Fibroblast of peridontal ligament (primary cell): ENCODE data around the gene PTTG1IP.
"Not testable (repeated sequence)": the region's sequence is repeated elsewhere in the genome, so short reads cannot be mapped to it uniquely, and the experiment has no call there.

Source experiments
- DNase-seq: peaks from one replicate; pipeline ENCODE4 v3.0.0-alpha.2; 2010; ENCODE audit errors: extremely low read depth

Gene PTTG1IP

GRCh38 chr21:44873356-44874239, at the start of gene PTTG1IP:
Gene PTTG1IP (minus strand): TSS chr21:44873690. CDS start chr21:44873616, 74 bp downstream.
- peak; percentile 95 for DNase-seq

GRCh38 chr21:44921928-44922327, 48.4 kb upstream of the PTTG1IP start:
- DNase-seq: no peak

DNA sequence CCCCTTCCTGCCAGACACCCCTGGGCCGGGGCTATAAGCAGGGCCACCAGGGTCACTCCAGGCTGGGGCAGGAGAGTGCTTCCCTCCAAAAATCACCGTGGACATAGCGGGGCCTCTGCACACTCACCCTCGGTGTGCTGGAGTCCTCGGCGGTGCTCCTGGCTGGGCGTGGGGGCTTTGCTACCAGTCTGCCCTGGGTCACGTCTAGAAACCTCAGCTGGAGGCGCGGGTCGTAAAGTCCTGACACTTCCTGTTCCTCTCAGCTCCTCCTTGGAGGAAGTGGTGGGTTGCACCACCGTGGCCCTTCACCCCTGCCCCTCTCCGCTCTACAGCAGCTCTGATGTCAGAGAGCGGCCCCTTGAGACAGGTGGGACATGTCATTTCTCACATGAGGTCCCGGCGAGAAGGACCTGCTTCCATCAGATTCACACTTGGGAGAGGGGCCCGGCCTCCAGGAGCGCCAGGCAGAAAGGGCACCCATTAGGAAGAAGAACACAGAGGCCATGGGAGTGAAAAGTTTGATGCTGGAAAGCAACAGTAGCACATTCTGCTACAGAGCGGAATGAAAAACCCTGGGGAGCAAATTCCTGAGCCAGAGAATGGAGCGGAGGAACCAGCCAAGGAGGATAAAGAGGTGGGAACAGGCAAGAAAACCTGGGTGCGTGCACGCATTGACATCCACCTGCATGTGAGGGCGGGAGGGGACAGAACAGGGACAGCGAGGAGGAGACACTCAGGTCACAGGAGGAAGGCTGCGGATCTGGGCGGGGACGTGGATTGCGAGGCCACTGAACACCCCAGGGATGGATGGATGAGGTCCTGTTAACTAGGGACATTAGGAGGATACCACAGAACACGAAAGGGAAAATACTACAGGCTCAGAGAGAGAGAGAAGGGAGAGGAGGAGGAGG, 47.5 kb upstream of the PTTG1IP start, which contains the start of gene ITGB2:
Gene ITGB2, minus strand, starts transcription at position 206 of the 911 bp plus-strand sequence. CDS start 10,117 bp downstream, outside the sequence.
- no peak for DNase-seq

DNA sequence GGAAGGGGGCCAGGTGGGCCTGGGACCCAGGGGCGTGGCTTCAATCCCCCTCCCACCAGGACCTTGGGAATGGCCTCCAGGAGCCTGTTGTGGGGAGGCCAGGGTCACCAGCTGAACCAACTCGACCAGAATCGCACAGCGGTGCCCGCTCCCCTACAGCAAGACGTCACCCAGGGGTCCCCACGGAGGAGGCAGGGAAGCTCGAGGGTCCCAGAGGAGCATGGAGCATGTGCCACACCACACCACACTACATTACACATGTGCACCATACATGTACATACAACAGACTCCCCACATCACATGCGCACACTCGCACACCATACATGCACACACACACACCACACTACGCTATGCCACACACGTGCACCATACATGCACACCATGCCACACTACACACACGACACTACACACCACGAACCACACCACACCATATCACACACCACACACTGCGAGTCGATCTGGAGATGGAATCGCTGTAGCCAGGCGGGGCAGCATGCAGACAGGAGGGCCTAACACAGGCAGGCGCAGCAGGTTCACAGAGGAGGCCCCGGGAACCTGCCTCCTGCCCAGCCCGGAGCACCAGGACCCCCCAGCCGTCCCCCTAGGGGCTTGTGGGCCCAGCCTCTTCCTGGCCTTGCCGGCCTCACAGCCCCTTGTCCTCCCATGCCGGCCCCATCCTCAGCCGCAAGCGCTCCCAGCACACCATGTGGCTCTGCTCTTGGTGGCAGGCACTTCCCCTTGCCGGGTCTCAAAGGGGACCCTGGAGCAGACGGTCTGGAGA, 46.6 kb upstream of the PTTG1IP start:
- DNase-seq: no peak

GRCh38 chr21:44919111-44919912, 45.8 kb upstream of the PTTG1IP start:
- DNase-seq: no peak

- no peak for DNase-seq
These were observed 45.1 kb upstream of the PTTG1IP start for GRCh38 chr21:44918581-44919033.

DNA sequence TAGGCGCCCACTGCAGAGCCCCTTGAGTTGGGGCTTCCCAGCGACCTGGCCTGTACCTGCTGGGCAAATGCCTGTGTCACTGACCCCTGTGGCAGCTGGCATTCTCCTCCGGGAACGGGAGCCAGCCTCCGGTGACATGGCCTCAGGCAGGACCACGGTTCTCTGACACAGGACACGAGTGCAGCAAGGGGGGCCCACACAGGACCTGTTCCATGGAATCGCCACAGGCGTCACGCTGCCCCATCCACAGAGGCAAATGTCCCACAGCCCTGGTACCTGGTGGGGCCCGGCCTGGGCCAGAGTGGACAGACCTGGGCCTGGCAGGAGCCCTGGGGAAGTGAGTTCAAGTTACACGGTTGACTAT, 44.6 kb upstream of the PTTG1IP start:
- no peak for DNase-seq

DNA sequence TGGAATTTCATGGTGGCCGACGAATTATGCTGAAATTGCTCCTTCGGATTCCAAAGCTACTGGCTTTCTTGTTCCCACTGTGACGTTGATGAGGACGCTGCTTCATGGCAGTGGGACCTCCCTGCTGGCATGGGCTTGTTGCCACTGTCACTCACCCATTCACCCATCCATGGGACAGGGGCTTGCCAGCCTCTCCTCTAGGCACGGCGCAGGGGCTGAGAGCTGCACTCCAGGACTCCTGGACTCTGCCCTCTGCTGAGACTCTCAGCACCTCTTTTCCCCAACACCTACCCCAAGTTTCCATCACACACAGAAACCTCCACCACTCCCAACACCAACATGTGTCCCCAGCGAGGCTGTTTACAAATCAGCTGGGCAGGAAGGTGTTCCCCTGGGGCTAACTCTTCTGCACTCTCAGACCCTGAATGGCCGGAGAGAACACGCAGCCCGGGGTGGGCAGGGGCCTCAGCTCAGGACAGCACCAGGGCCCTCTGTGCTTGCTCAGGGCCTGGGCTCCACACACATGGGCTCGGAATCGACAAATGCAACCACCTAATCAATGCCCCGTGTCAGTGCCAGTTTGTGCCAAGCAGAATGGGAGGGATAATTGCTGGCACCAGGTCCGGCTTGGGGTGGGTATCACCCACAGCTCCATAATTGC, 44.1 kb upstream of the PTTG1IP start:
- DNase-seq: no peak

GRCh38 chr21:44916965-44917364, 43.5 kb upstream of the PTTG1IP start:
- DNase-seq: no peak

GRCh38 chr21:44914176-44914874, 40.8 kb upstream of the PTTG1IP start:
- DNase-seq: no peak

- DNase-seq: no peak
These were observed 40.1 kb upstream of the PTTG1IP start for GRCh38 chr21:44913425-44914175.

DNA sequence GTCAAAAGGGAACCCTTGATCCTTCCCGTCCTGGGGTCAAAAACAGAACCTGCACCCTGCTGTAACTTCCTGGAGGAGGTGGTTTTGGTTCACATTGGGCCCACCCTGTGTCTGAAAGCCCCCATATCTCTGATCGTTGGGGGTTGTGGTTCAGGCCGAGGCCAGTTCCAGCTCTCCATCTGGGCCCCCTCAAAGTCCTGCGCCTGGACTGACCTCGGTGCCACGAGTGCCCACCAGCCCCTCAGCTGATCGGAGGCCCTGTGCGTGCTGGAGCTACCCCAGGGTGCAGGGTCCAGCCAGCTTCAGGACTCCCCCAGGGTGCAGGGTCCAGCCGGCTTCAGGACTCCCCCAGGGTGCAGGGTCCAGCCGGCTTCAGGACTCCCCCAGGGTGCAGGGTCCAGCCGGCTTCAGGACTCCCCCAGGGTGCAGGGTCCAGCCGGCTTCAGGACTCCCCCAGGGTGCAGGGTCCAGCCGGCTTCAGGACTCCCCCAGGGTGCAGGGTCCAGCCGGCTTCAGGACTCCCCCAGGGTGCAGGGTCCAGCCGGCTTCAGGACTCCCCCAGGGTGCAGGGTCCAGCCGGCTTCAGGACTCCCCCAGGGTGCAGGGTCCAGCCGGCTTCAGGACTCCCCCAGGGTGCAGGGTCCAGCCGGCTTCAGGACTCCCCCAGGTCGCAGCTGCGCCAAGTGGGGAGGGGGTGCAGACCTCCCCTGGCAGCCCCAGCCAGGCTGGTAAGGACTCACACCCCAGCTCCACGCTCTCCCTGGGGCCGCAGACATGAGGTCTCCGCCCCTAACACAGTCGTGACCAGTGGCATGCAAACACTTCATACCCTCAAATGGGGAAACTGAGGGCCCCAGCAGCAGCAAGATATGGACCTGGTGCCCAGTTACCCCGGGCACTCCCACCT, 39.3 kb upstream of the PTTG1IP start:
- not testable (repeated sequence) for DNase-seq

GRCh38 chr21:44912158-44912473, 38.6 kb upstream of the PTTG1IP start:
- no peak for DNase-seq

GRCh38 chr21:44911384-44912157, 38.1 kb upstream of the PTTG1IP start:
- DNase-seq: no peak

DNA sequence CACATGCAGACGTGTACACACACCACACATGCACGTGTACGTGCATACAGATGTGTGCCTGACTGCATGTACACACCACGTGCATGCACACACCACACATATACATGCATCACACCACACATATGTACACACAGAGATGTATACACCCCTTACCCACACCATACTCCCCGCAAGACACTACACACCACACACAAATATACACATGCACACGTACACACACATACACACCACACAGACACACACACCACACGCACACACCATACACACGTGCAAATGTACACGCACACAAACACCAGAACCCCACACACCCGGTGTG, 37.5 kb upstream of the PTTG1IP start:
- DNase-seq: no peak

GRCh38 chr21:44910229-44911067, 37.0 kb upstream of the PTTG1IP start:
- DNase-seq: no peak
